Measurements from ENCODE around the gene CDK5. TPM values are rescaled to one million over a fixed set of nuclear protein-coding genes. Genes with fewer than 3 reads are reported as not detected.

Gene CDK5
- polyA plus RNA-seq, 2 of the 4 experiments (the other 2 are of a cell fraction), result 29.6 to 51.0 TPM

DNA sequence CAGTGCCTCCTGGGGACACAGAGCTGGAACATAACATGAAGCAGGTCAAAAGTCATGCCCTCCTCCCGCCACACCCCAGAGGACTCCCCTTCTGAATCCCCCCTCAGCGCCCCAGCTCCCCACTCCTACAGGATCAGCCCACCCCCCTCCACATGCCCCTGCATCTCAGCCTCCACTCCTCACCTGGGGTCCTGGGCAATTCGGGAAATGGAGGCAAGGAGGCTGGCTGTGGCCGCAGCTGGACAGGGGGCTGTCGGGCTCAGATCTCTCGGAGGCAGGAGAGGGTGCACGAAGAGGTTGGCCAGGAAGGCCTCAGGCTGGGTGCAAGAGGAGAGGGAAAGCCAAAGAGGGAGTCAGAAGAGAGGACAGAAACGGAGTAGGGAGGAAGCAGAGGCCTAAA, 41.2 kb downstream of the CDK5 start (continued):
- TF ChIP-seq POLR2AphosphoS2 (conservative IDR thresholded peaks at IDR 0.05; ENCODE audit: low read length), result no peak
- TF ChIP-seq, protein P1, sequence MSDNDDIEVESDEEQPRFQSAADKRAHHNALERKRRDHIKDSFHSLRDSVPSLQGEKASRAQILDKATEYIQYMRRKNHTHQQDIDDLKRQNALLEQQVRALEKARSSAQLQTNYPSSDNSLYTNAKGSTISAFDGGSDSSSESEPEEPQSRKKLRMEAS (IDR thresholded peaks at IDR 0.05), result no peak

DNA sequence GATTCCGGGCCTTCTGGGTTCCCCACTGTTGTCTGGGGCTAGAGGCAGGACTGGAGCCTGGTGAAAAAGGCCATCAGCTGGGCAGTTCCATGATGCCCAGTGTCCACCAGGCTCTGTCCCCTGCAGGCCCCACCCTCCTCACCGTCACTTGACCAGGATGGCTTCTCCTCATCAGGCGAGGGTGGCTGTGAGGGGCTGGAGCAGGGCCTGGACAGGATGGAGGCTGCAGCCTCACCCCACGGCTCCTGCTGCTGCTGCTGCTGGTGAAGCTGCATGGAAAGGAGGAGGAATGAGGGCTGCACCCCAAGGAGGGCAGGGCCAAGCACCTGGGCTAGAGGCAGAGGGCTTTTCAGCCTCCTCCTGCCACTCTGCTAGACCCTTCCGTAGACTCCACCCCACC, 41.7 kb downstream of the CDK5 start:
- Histone ChIP-seq H3K9me3 (no peaks in the 10 kb centered on the region), H3K4me3 (no peak overlapping the region), H3K4me2 (no peak overlapping the region), H3K27ac (no peak overlapping the region), H3K4me1 (peaks cover 15% of the 10 kb centered on the region; the same call in 2 of the 3 replicates)
- POLR2A ChIA-PET, result no interaction called here
- CTCF ChIA-PET, result interaction anchor here (1.9 to 9.0 kb wide), 8 partner anchors 11 to 118 kb away, joined by 7 to 110 read pairs (median 30); partner anchors contain the start of genes ABCB8 and NOS3
- FAIRE-seq, result no peak
- WGBS (ENCODE audit: missing lambda C conversion rate), result 80% methylated on average over 4 of the region's 5 CpGs
- ATAC-seq, result no peak
- DNase-seq (ENCODE audit: low read depth in 1 of 2, low spot score in 1 of 2), result no peak
- TF ChIP-seq TFCP2L1 (CRISPR knock-in tag; IDR thresholded peaks at IDR 0.05) (no peak), MAFK (IDR thresholded peaks at IDR 0.05; ENCODE audit: partially characterized antibody) (no peak), RFX5 (IDR thresholded peaks at IDR 0.05) (no peak), FOSB (CRISPR knock-in tag; IDR thresholded peaks at IDR 0.05) (no peak), ZFP36 (IDR thresholded peaks at IDR 0.05; ENCODE audit: borderline replicate concordance, partially characterized antibody) (no peak), CBX2 (IDR thresholded peaks at IDR 0.05; ENCODE audit: borderline replicate concordance, low read depth) (no peak)

DNA sequence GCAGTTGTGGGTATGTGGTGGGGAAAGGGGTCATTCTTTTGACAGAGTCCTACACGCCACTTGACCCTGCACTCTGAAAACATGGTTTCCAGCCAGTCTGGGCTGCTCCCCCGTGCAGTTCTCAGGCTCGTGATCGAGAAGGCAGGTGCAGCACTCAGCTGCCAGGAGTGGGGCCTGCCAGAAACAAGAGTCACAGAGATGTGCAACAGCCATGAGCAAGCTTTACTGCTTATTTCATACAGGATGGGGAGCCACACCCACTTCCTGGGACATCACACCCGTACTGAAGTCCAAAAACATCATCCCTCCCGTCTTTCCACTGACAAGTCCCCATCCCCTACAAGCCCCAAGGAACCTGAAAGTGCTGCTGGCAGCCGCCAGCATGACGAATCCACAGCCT, 42.7 kb downstream of the CDK5 start:
- CTCF ChIA-PET, result interaction anchor here (0.6 to 5.7 kb wide), 9 partner anchors 13 to 730 kb away, joined by 3 to 25 read pairs (median 3); partner anchors contain the start of genes ABCB8 and NOS3
- FAIRE-seq (no peak), ATAC-seq (no peak), DNase-seq (ENCODE audit: low read depth in 1 of 2, low spot score in 1 of 2) (no peak)
- Histone ChIP-seq H3K9me3 (no peaks in the 10 kb centered on the region), H3K4me2 (no peak overlapping the region), H3K27ac (no peak overlapping the region), H3K4me1 (peaks cover 24% of the 10 kb centered on the region; the same call in 2 of the 3 replicates), H3K4me3 (no peak overlapping the region)
- POLR2A ChIA-PET, result no interaction called here
- WGBS (ENCODE audit: missing lambda C conversion rate), result 68% methylated on average over 8 of the region's 8 CpGs
- TF ChIP-seq EHMT2 (IDR thresholded peaks at IDR 0.05; ENCODE audit: low read depth), result no peak
- TF ChIP-seq, protein P2, sequence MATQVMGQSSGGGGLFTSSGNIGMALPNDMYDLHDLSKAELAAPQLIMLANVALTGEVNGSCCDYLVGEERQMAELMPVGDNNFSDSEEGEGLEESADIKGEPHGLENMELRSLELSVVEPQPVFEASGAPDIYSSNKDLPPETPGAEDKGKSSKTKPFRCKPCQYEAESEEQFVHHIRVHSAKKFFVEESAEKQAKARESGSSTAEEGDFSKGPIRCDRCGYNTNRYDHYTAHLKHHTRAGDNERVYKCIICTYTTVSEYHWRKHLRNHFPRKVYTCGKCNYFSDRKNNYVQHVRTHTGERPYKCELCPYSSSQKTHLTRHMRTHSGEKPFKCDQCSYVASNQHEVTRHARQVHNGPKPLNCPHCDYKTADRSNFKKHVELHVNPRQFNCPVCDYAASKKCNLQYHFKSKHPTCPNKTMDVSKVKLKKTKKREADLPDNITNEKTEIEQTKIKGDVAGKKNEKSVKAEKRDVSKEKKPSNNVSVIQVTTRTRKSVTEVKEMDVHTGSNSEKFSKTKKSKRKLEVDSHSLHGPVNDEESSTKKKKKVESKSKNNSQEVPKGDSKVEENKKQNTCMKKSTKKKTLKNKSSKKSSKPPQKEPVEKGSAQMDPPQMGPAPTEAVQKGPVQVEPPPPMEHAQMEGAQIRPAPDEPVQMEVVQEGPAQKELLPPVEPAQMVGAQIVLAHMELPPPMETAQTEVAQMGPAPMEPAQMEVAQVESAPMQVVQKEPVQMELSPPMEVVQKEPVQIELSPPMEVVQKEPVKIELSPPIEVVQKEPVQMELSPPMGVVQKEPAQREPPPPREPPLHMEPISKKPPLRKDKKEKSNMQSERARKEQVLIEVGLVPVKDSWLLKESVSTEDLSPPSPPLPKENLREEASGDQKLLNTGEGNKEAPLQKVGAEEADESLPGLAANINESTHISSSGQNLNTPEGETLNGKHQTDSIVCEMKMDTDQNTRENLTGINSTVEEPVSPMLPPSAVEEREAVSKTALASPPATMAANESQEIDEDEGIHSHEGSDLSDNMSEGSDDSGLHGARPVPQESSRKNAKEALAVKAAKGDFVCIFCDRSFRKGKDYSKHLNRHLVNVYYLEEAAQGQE (IDR thresholded peaks at IDR 0.05), result no peak
- no peak for TF ChIP-seq GATA3 (IDR thresholded peaks at IDR 0.05; ENCODE audit: borderline replicate concordance)
- TF ChIP-seq FOXS1 (CRISPR knock-in tag; IDR thresholded peaks at IDR 0.05), result no peak
- TF ChIP-seq CHD4 (IDR thresholded peaks at IDR 0.05; ENCODE audit: borderline replicate concordance), result no peak
- TF ChIP-seq BHLHE40 (IDR thresholded peaks at IDR 0.05; ENCODE audit: low read depth, low read length), result no peak
- TF ChIP-seq ZSCAN20 (CRISPR knock-in tag; IDR thresholded peaks at IDR 0.05), result no peak
- no peak for TF ChIP-seq JUNB (IDR thresholded peaks at IDR 0.05)

DNA sequence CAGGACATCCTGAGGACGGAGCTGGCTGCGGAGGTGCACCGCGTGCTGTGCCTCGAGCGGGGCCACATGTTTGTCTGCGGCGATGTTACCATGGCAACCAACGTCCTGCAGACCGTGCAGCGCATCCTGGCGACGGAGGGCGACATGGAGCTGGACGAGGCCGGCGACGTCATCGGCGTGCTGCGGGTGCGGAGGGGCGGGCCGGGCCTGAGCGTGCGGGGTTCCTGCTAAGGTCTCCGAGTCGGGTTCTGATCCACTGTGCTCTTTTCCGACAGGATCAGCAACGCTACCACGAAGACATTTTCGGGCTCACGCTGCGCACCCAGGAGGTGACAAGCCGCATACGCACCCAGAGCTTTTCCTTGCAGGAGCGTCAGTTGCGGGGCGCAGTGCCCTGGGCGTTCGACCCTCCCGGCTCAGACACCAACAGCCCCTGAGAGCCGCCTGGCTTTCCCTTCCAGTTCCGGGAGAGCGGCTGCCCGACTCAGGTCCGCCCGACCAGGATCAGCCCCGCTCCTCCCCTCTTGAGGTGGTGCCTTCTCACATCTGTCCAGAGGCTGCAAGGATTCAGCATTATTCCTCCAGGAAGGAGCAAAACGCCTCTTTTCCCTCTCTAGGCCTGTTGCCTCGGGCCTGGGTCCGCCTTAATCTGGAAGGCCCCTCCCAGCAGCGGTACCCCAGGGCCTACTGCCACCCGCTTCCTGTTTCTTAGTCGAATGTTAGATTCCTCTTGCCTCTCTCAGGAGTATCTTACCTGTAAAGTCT, 43.8 kb downstream of the CDK5 start:
- no peaks in the 10 kb centered on the region for H3K9me3 ChIP-seq
- 88% methylated on average over 40 of the region's 55 CpGs for WGBS (ENCODE audit: missing lambda C conversion rate)
- H3K4me2 ChIP-seq, result no peak overlapping the region
- H3K27ac ChIP-seq, result no peak overlapping the region
- DNase-seq (ENCODE audit: low read depth in 1 of 2, low spot score in 1 of 2) (no peak), ATAC-seq (no peak), FAIRE-seq (no peak)
- ChIA-PET CTCF (interaction anchor here (0.6 to 1.9 kb wide), 9 partner anchors 10 to 726 kb away, joined by 3 to 10 read pairs (median 4); partner anchors contain the start of genes ATG9B and NOS3), POLR2A (interaction anchor here (0.6 kb wide), 1 partner anchor 96 kb away, joined by 5 read pairs; no protein-coding TSS in a partner anchor)
- H3K4me1 ChIP-seq, result peaks cover 29% of the 10 kb centered on the region; the same call in 2 of the 3 replicates
- H3K4me3 ChIP-seq, result no peak overlapping the region
- TF ChIP-seq, protein P3, sequence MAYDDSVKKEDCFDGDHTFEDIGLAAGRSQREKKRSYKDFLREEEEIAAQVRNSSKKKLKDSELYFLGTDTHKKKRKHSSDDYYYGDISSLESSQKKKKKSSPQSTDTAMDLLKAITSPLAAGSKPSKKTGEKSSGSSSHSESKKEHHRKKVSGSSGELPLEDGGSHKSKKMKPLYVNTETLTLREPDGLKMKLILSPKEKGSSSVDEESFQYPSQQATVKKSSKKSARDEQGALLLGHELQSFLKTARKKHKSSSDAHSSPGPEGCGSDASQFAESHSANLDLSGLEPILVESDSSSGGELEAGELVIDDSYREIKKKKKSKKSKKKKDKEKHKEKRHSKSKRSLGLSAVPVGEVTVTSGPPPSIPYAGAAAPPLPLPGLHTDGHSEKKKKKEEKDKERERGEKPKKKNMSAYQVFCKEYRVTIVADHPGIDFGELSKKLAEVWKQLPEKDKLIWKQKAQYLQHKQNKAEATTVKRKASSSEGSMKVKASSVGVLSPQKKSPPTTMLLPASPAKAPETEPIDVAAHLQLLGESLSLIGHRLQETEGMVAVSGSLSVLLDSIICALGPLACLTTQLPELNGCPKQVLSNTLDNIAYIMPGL (CRISPR knock-in tag; IDR thresholded peaks at IDR 0.05; ENCODE audit: borderline replicate concordance), result no peak
- TF ChIP-seq HOXB13 (CRISPR knock-in tag; IDR thresholded peaks at IDR 0.05; ENCODE audit: low read depth) (no peak), MYC (IDR thresholded peaks at IDR 0.05; ENCODE audit: borderline replicate concordance, low read length) (no peak), SMC3 (IDR thresholded peaks at IDR 0.05) (no peak)
- TF ChIP-seq, protein P4, sequence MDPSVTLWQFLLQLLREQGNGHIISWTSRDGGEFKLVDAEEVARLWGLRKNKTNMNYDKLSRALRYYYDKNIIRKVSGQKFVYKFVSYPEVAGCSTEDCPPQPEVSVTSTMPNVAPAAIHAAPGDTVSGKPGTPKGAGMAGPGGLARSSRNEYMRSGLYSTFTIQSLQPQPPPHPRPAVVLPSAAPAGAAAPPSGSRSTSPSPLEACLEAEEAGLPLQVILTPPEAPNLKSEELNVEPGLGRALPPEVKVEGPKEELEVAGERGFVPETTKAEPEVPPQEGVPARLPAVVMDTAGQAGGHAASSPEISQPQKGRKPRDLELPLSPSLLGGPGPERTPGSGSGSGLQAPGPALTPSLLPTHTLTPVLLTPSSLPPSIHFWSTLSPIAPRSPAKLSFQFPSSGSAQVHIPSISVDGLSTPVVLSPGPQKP (IDR thresholded peaks at IDR 0.05; ENCODE audit: low read depth, low read length), result no peak
- TF ChIP-seq, protein P5, sequence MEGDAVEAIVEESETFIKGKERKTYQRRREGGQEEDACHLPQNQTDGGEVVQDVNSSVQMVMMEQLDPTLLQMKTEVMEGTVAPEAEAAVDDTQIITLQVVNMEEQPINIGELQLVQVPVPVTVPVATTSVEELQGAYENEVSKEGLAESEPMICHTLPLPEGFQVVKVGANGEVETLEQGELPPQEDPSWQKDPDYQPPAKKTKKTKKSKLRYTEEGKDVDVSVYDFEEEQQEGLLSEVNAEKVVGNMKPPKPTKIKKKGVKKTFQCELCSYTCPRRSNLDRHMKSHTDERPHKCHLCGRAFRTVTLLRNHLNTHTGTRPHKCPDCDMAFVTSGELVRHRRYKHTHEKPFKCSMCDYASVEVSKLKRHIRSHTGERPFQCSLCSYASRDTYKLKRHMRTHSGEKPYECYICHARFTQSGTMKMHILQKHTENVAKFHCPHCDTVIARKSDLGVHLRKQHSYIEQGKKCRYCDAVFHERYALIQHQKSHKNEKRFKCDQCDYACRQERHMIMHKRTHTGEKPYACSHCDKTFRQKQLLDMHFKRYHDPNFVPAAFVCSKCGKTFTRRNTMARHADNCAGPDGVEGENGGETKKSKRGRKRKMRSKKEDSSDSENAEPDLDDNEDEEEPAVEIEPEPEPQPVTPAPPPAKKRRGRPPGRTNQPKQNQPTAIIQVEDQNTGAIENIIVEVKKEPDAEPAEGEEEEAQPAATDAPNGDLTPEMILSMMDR (IDR thresholded peaks at IDR 0.05), result no peak

All from A549 (cell line).